SH-SY5Y (cell line): ENCODE measurements around the gene LRFN2.

Source experiments
- GATA2 ChIP-seq: IDR thresholded peaks from 2 replicates; pipeline ENCODE4 v1.6.1; 2011; ENCODE audit warnings: mild to moderate bottlenecking, low read depth, low read length
- GATA3 ChIP-seq: IDR thresholded peaks from 2 replicates; pipeline ENCODE4 v1.6.1; 2011; ENCODE audit warnings: low read depth, mild to moderate bottlenecking, low read length, moderate library complexity

DNA sequence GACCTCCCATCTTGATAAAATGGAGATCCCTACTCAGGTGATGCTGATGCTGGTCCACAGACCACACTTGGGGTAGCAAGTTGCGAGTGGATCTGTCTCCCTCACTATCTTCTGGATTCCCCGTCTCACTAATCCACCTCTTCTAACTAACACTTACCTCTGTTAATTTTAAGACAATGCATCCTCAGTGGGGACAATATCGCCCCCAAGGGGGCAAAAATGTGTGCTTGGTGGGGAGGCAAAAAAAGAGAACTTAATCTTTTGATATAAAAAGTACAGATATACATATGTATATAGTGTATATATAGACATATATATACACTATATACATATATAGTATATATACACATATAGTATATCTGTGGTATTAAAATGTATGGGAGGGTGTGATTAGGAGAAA, 4.3 kb downstream of the LRFN2 start:
- no peak for TF ChIP-seq GATA3
- TF ChIP-seq GATA2: no peak
